Left lobe of liver (tissue), 2 donors: ENCODE data around the gene EXOC6B. TPM values are rescaled to one million over a fixed set of nuclear protein-coding genes. Genes with fewer than 3 reads are reported as not detected.
A peak's percentile ranks its signal among the peaks of the same experiment; 100 is the strongest.

Source experiments
- ATAC-seq: fragments of 200-7000 bp; cut with Tn5 transposase; one replicate; pipeline ENCODE4 v1.9.1; 2020; ENCODE audit warnings: mild to moderate bottlenecking, moderate library complexity
- DNase-seq: peaks from one replicate; pipeline ENCODE4 v3.0.0-alpha.2; 2020; ENCODE audit warnings: low spot score
- total RNA-seq: library from RNA; stranded (reverse); gene quantifications from one replicate; pipeline ENCODE4 v1.2.1, GENCODE V29; 2021
- donor health status: DM: no; HTN: no; CAD: no; lungs with moderate emphysema.
- donor health status: DM: no; HTN: yes; CAD: no.

The EXOC6B gene
- total RNA-seq, 1 donor from 2014 or later, result 9.1 TPM

- no peak for DNase-seq
- no peak for ATAC-seq
Measured at GRCh38 chr2:72237549-72237948, 588.3 kb downstream of the EXOC6B start.

GRCh38 chr2:72236445-72237067 lies 589.3 kb downstream of the EXOC6B start:
- DNase-seq, result no peak
- ATAC-seq, result no peak

GRCh38 chr2:72235497-72236415 lies 590.1 kb downstream of the EXOC6B start:
- ATAC-seq (no peak), DNase-seq (no peak)

GRCh38 chr2:72233211-72233610 lies 592.6 kb downstream of the EXOC6B start:
- no peak for ATAC-seq

GRCh38 chr2:72222829-72223564 lies 602.8 kb downstream of the EXOC6B start:
- DNase-seq (no peak), ATAC-seq (no peak)

More at GRCh38 chr2:72233211-72233610, 592.6 kb downstream of the EXOC6B start:
- no peak for DNase-seq

- DNase-seq (no peak), ATAC-seq (no peak)
Measured at GRCh38 chr2:72220170-72220569, 605.7 kb downstream of the EXOC6B start.

GRCh38 chr2:72214429-72215143 lies 611.2 kb downstream of the EXOC6B start:
- DNase-seq, result no peak
- ATAC-seq, result no peak

- no peak for ATAC-seq
- DNase-seq, result no peak
Measured at GRCh38 chr2:72212486-72212855, 613.4 kb downstream of the EXOC6B start.

GRCh38 chr2:72211777-72212485 lies 613.9 kb downstream of the EXOC6B start:
- ATAC-seq (no peak), DNase-seq (no peak)

GRCh38 chr2:72211350-72211749 lies 614.5 kb downstream of the EXOC6B start:
- ATAC-seq, result no peak
- DNase-seq, result no peak

GRCh38 chr2:72210470-72210869 lies 615.4 kb downstream of the EXOC6B start:
- no peak for ATAC-seq
- DNase-seq, result no peak

- no peak for DNase-seq
- no peak for ATAC-seq
Measured at GRCh38 chr2:72208225-72208624, 617.6 kb downstream of the EXOC6B start.

- ATAC-seq (no peak), DNase-seq (no peak)
Measured at GRCh38 chr2:72207334-72207733, 618.5 kb downstream of the EXOC6B start.

- ATAC-seq (peak; percentile 16), DNase-seq (no peak)
Measured at GRCh38 chr2:72205504-72205881, 620.3 kb downstream of the EXOC6B start.

GRCh38 chr2:72204786-72205503 lies 620.9 kb downstream of the EXOC6B start:
- no peak for DNase-seq
- ATAC-seq, result peak; percentile 30

- DNase-seq (no peak), ATAC-seq (peak; percentile 86)
Measured at GRCh38 chr2:72204156-72204785, 621.6 kb downstream of the EXOC6B start.

GRCh38 chr2:72198532-72199241 lies 627.1 kb downstream of the EXOC6B start:
- DNase-seq (no peak), ATAC-seq (no peak)

GRCh38 chr2:72193723-72194122 lies 632.1 kb downstream of the EXOC6B start:
- ATAC-seq, result no peak
- no peak for DNase-seq

- no peak for ATAC-seq
- DNase-seq, result no peak
Measured at GRCh38 chr2:72191441-72191840, 634.4 kb downstream of the EXOC6B start.
